Right lobe of liver (tissue), 4 donors: ENCODE measurements around the gene ABHD8.

Source experiments
- POLR2A ChIP-seq: fragments of 450-650 bp; IDR thresholded peaks from one replicate; pipeline ENCODE4 v1.6.1; 2017; ENCODE audit warnings: antibody characterized with exemption, mild to moderate bottlenecking
- TF ChIP-seq, protein P1 (sequence below), 4 donors: fragments of 200-600 bp in 3 of 4; fragments of 450-650 bp in 1 of 4; IDR thresholded peaks; one replicate each; pipeline versions ENCODE4 v1.5.1 to v1.8.0; 2016 to 2022; ENCODE audit warnings: antibody characterized with exemption in 4 of 4, mild to moderate bottlenecking in 2 of 4
- donor health status: DM: no; HTN: no; CAD: no.
- donor health status: DM: no; HTN: no; CAD: no.
- donor health status: DM: no; HTN: yes; CAD: no.

- TF ChIP-seq, protein P1, sequence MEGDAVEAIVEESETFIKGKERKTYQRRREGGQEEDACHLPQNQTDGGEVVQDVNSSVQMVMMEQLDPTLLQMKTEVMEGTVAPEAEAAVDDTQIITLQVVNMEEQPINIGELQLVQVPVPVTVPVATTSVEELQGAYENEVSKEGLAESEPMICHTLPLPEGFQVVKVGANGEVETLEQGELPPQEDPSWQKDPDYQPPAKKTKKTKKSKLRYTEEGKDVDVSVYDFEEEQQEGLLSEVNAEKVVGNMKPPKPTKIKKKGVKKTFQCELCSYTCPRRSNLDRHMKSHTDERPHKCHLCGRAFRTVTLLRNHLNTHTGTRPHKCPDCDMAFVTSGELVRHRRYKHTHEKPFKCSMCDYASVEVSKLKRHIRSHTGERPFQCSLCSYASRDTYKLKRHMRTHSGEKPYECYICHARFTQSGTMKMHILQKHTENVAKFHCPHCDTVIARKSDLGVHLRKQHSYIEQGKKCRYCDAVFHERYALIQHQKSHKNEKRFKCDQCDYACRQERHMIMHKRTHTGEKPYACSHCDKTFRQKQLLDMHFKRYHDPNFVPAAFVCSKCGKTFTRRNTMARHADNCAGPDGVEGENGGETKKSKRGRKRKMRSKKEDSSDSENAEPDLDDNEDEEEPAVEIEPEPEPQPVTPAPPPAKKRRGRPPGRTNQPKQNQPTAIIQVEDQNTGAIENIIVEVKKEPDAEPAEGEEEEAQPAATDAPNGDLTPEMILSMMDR (IDR thresholded peaks at IDR 0.05) = no peak
- no peak for TF ChIP-seq POLR2A
Observed at GRCh38 chr19:17332677-17333581, 29.7 kb upstream of the ABHD8 start.
